ENCODE results near the gene MYOT.

Gene MYOT

DNA sequence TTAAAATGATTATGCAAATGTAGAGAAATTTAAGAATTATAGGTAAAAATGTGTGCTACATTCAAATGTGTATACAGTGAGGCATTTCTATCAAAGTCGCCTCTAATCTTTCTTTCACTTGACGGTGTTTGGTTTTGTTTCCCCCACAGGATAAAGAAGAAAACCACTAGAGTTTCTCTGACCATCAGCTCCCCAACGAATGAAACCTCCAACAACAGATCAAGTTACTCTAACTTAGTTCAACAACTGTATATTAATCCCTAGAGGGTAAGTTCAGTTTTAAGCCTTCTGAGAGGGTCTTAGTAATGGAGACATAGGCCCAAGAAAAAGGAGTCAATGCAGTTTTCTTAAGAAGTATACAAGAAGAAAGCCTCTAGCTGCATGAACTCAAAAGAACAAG lies 11.5 kb upstream of the MYOT start:
- H3K9me2 ChIP-seq (replicated peaks; ENCODE audit: insufficient read depth, low read length), result no peaks in the 10 kb centered on the region
- 0 out of 2 replicates have a peak, but pooled peaks cover 5% of the 10 kb centered on the region for H4K20me1 ChIP-seq (ENCODE audit: insufficient read depth, low read length)
- no peak overlapping the region for H3K4me3 ChIP-seq (ENCODE audit: low read length)
- no peak overlapping the region for H2AFZ ChIP-seq (ENCODE audit: low read length)
- H3F3A ChIP-seq (ENCODE audit: insufficient read depth, low read length), result peaks cover 7% of the 10 kb centered on the region; the same call in 1 of the 2 replicates
- no peak overlapping the region for H3K27ac ChIP-seq (ENCODE audit: low read length)
- no peak overlapping the region for H3K9ac ChIP-seq (ENCODE audit: low read length)
- no peak for TF ChIP-seq EZH2phosphoT487 (IDR thresholded peaks at IDR 0.05; ENCODE audit: low read length)
- TF ChIP-seq, protein P1, sequence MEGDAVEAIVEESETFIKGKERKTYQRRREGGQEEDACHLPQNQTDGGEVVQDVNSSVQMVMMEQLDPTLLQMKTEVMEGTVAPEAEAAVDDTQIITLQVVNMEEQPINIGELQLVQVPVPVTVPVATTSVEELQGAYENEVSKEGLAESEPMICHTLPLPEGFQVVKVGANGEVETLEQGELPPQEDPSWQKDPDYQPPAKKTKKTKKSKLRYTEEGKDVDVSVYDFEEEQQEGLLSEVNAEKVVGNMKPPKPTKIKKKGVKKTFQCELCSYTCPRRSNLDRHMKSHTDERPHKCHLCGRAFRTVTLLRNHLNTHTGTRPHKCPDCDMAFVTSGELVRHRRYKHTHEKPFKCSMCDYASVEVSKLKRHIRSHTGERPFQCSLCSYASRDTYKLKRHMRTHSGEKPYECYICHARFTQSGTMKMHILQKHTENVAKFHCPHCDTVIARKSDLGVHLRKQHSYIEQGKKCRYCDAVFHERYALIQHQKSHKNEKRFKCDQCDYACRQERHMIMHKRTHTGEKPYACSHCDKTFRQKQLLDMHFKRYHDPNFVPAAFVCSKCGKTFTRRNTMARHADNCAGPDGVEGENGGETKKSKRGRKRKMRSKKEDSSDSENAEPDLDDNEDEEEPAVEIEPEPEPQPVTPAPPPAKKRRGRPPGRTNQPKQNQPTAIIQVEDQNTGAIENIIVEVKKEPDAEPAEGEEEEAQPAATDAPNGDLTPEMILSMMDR (IDR thresholded peaks at IDR 0.05; ENCODE audit: low read length), result no peak
- TF ChIP-seq EZH2 (optimal IDR thresholded peaks at IDR 0.05; ENCODE audit: low read depth, low read length), result no peak
- peaks cover 20% of the 10 kb centered on the region for H3K4me1 ChIP-seq (ENCODE audit: low read length)
- no peaks in the 10 kb centered on the region for H3K36me3 ChIP-seq (replicated peaks; ENCODE audit: insufficient read depth, low read length)
- H3K79me2 ChIP-seq (ENCODE audit: low read length), result no peaks in the 10 kb centered on the region
- H3K9me3 ChIP-seq (replicated peaks; ENCODE audit: insufficient read depth, low read length), result no peaks in the 10 kb centered on the region
- DNase-seq, result peak; percentile 64
- peaks cover 44% of the 10 kb centered on the region for H3K27me3 ChIP-seq (replicated peaks; ENCODE audit: insufficient read depth, low read length)
- H3K4me2 ChIP-seq (ENCODE audit: low read depth, low read length), result peak overlapping the region; percentile 34; the same call in 1 of the 2 replicates

DNA sequence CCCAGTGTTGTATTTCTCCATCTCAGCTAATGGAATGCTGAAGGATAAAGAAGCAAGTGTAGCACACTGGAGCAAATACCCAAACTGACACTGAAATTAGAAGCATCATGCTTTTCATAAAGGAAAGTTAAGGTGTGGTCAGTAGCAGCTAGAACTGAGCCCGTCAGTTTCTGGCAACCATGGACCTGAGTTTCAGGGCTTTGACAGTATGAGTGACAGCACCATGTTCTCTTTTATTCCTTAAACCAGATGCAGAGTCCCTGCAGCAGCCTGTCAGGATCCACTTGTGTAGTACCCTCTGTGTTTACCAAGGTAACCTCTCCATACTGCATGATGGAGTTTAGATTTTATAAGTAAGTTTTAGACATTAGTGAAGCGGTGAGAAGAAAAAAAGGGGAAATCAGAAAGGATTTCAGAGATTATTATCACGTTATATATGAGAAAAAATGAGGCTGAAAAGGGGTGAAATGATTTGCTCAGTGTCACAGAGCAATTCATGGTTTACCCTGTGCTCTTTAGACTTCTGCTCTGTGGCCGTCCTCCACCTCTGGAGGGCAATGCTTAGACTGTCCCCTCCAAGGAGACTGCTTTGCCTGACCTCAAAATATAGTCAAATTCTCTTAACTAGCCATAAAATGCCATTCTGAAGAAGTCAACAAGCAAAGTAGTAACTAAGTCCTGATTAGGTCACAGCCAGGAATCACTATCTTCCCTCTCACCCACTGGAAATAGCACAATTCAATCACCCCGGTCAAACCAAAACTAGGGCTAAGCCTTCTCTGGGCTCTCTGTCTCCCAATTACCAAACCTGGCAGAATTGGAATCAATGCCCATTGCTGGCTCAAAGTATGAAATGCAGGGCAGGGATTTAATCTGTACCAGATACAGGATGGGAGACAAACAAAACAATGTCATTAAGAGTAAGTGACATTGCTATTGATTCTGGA lies 10.5 kb upstream of the MYOT start:
- H3K4me1 ChIP-seq (ENCODE audit: low read length), result peaks cover 20% of the 10 kb centered on the region
- H3K4me3 ChIP-seq (ENCODE audit: low read length), result no peak overlapping the region
- H3K36me3 ChIP-seq (replicated peaks; ENCODE audit: insufficient read depth, low read length), result no peaks in the 10 kb centered on the region
- no peak overlapping the region for H3K4me2 ChIP-seq (ENCODE audit: low read depth, low read length)
- no peaks in the 10 kb centered on the region for H3K79me2 ChIP-seq (ENCODE audit: low read length)
- no peak overlapping the region for H2AFZ ChIP-seq (ENCODE audit: low read length)
- H3K9me3 ChIP-seq (replicated peaks; ENCODE audit: insufficient read depth, low read length), result no peaks in the 10 kb centered on the region
- H3K9ac ChIP-seq (ENCODE audit: low read length), result no peak overlapping the region
- no peaks in the 10 kb centered on the region for H3K9me2 ChIP-seq (replicated peaks; ENCODE audit: insufficient read depth, low read length)
- no peak for DNase-seq
- H3K27me3 ChIP-seq (replicated peaks; ENCODE audit: insufficient read depth, low read length), result peaks cover 45% of the 10 kb centered on the region
- 0 out of 2 replicates have a peak, but pooled peaks cover 5% of the 10 kb centered on the region for H4K20me1 ChIP-seq (ENCODE audit: insufficient read depth, low read length)
- no peak overlapping the region for H3K27ac ChIP-seq (ENCODE audit: low read length)
- TF ChIP-seq EZH2 (optimal IDR thresholded peaks at IDR 0.05; ENCODE audit: low read depth, low read length) (no peak), EZH2phosphoT487 (IDR thresholded peaks at IDR 0.05; ENCODE audit: low read length) (no peak)
- TF ChIP-seq, protein P1 (IDR thresholded peaks at IDR 0.05; ENCODE audit: low read length), result no peak
- peaks cover 7% of the 10 kb centered on the region; the same call in 1 of the 2 replicates for H3F3A ChIP-seq (ENCODE audit: insufficient read depth, low read length)

DNA sequence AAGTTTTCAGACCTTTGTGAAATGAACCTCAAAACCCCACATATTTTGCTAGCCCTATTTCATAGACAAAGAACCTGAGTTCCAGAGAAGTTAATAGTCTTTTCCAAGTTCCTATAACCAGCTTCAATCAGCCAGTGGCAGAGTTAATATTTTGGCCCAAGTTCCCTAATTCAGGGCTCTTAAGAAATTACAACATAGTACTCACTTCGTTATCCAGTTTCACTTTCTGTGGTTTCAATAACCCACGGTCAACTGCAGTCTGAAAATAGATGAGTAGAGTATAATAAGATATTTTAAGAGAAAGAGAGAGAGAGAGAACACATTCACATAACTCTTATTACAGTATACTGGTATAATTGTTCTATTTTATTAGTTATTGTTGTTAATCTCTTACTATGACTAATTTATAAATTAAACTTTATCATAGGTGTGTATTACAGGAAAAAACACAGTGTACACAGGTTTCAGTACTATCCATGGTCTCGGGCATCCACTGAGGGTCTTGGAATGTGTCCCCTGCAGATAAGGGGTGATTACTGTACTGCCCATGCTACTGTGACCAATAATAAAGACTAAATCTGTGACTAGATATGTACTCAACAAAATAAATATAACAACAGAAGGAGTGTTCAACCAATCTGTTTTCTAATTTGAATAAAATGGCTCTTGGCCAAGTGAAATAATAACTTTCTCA lies 9.3 kb upstream of the MYOT start:
- no peak overlapping the region for H2AFZ ChIP-seq (ENCODE audit: low read length)
- 0 out of 2 replicates have a peak, but pooled peaks cover 5% of the 10 kb centered on the region for H4K20me1 ChIP-seq (ENCODE audit: insufficient read depth, low read length)
- peaks cover 7% of the 10 kb centered on the region; the same call in 1 of the 2 replicates for H3F3A ChIP-seq (ENCODE audit: insufficient read depth, low read length)
- no peaks in the 10 kb centered on the region for H3K9me2 ChIP-seq (replicated peaks; ENCODE audit: insufficient read depth, low read length)
- no peaks in the 10 kb centered on the region for H3K9me3 ChIP-seq (replicated peaks; ENCODE audit: insufficient read depth, low read length)
- DNase-seq, result peak; percentile 85
- H3K9ac ChIP-seq (ENCODE audit: low read length), result no peak overlapping the region
- H3K4me3 ChIP-seq (ENCODE audit: low read length), result no peak overlapping the region
- peaks cover 20% of the 10 kb centered on the region for H3K4me1 ChIP-seq (ENCODE audit: low read length)
- TF ChIP-seq EZH2 (optimal IDR thresholded peaks at IDR 0.05; ENCODE audit: low read depth, low read length) (no peak), EZH2phosphoT487 (IDR thresholded peaks at IDR 0.05; ENCODE audit: low read length) (no peak)
- TF ChIP-seq, protein P1 (IDR thresholded peaks at IDR 0.05; ENCODE audit: low read length), result no peak
- H3K79me2 ChIP-seq (ENCODE audit: low read length), result no peaks in the 10 kb centered on the region
- H3K27me3 ChIP-seq (replicated peaks; ENCODE audit: insufficient read depth, low read length), result peaks cover 45% of the 10 kb centered on the region
- H3K27ac ChIP-seq (ENCODE audit: low read length), result no peak overlapping the region
- peak overlapping the region; percentile 32; the same call in 1 of the 2 replicates for H3K4me2 ChIP-seq (ENCODE audit: low read depth, low read length)
- no peaks in the 10 kb centered on the region for H3K36me3 ChIP-seq (replicated peaks; ENCODE audit: insufficient read depth, low read length)
